Mammary epithelial cell (primary cell): ENCODE data around the gene FBXO10.

ENCODE experiments used
- CTCF ChIP-seq, 2 donors: IDR thresholded peaks in 1 of 2; conservative IDR thresholded peaks in 1 of 2; 2 replicates each; pipeline ENCODE4 v1.5.1; 2011 to 2012; ENCODE audit warnings: inconsistent platforms in 2 of 2, low read length in 2 of 2, mild to moderate bottlenecking in 2 of 2, control low read depth in 1 of 2, low read depth in 1 of 2; ENCODE audit not compliant: insufficient read depth in 1 of 2; ENCODE audit errors: extremely low read depth in 1 of 2
- EZH2 ChIP-seq: IDR thresholded peaks from 2 replicates; pipeline ENCODE4 v1.6.1; 2012; ENCODE audit warnings: low read length, inconsistent platforms, borderline replicate concordance

GRCh38 chr9:37583522-37584121 lies 7.4 kb upstream of the FBXO10 start:
- no peak for TF ChIP-seq CTCF (conservative IDR thresholded peaks at IDR 0.05 in 1 of 2, IDR thresholded peaks at IDR 0.05 in 1 of 2; ENCODE audit: extremely low read depth in 1 of 2, insufficient read depth in 1 of 2, low read depth in 1 of 2, low read length in 2 of 2)
- TF ChIP-seq EZH2, result no peak
